Measurements from ENCODE around the gene DHRS13.
A peak's percentile ranks its signal among the peaks of the same experiment; 100 is the strongest.
"Not testable (repeated sequence)": the region's sequence is repeated elsewhere in the genome, so short reads cannot be mapped to it uniquely, and the experiment has no call there.

DHRS13 gene

DNA sequence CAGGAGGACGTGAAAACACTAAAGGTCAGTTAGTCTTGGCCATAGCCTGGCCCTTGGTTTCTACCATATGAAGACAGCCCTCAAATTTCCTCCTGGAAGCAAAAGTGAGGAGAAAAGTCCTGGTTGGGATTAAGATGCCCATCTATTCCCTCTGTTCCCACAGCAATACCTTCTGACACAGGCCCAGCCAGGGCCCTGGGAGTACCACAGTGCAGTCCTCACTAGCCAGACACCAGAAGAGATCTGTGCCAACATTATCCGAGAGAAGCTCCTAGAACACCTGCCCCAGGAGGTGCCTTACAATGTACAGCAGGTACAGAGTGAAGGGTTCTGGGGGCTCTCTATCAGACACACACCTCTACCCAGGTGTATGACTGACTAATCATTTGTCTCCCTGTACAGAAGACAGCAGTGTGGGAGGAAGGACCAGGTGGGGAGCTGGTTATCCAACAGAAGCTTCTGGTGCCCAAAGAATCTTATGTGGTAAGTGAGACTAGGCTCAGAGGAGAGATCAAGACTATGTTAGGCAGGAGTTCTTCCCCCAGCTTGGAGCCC lies 44.0 kb downstream of the DHRS13 start:
- no peak for DNase-seq (ENCODE audit: low read depth, low spot score)

DNA sequence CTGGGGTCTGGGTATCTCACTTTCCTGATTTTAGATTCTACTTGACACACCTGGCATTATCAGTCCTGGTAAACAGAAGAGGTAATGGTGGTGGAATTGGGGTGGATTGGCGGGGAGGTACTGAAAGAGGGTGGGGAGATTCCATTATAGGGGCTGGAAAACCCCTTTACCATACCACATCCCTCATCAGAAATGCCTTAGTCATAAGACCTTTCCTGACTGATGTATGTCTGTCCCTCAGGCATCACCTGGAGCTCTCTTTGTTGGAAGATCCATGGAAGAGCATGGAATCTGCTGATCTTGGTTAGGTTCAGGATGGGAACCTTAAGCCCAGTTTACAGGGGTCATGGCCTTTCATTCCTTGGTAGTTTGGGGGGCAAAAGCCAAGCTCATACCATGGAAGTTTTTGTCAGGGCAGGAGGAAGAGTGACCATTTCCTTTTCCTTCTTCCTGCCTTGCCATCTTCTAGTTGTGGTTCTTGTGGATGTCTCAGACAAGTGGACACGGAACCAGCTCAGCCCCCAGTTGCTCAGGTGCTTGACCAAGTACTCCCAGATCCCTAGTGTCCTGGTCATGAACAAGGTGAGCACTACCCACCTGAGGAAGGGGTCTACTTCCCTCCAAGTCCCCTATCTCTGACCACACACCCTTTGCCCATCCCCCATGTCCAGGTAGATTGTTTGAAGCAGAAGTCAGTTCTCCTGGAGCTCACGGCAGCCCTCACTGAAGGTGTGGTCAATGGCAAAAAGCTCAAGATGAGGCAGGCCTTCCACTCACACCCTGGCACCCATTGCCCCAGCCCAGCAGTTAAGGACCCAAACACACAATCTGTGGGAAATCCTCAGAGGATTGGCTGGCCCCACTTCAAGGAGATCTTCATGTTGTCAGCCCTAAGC lies 44.7 kb downstream of the DHRS13 start:
- no peak for DNase-seq (ENCODE audit: low read depth, low spot score)

DNA sequence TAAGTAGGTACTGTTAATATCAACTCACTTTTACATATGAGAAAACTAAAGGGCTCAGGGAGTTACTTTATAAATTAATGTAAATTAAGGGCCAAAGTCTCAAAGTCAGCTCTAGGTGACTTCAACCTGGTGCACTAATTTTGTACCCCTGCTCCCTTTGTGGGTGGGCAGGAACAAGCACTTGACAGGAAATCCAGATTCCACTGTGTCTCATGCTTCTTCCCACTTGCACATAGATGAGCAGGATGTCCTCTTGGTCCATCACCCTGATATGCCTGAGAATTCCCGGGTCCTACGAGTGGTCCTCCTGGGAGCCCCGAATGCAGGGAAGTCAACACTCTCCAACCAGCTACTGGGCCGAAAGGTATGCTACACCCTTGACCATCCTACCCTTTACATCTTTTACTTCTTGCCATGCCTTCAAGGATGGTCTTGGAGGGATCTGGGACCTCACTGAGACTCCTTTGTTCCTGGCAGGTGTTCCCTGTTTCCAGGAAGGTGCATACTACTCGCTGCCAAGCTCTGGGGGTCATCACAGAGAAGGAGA lies 46.8 kb downstream of the DHRS13 start:
- DNase-seq (ENCODE audit: low read depth, low spot score) = no peak

DNA sequence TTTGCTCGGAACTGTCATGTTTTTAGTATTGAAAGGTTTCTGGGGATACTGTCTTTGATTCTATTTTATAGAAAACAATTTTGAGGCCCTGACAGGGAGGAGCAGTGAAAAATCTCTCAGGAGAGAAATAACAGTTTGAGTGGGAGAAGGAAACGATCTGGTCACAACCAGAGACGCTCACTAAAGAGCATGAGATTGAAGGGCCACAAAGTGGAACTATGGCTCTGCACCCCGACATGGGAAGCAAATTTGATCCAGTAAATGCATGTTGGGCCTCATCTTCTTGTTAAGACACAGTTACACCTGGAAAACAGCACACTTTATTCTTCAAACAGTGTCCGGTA lies 47.6 kb downstream of the DHRS13 start:
- DNase-seq (ENCODE audit: low read depth, low spot score) = no peak

DNA sequence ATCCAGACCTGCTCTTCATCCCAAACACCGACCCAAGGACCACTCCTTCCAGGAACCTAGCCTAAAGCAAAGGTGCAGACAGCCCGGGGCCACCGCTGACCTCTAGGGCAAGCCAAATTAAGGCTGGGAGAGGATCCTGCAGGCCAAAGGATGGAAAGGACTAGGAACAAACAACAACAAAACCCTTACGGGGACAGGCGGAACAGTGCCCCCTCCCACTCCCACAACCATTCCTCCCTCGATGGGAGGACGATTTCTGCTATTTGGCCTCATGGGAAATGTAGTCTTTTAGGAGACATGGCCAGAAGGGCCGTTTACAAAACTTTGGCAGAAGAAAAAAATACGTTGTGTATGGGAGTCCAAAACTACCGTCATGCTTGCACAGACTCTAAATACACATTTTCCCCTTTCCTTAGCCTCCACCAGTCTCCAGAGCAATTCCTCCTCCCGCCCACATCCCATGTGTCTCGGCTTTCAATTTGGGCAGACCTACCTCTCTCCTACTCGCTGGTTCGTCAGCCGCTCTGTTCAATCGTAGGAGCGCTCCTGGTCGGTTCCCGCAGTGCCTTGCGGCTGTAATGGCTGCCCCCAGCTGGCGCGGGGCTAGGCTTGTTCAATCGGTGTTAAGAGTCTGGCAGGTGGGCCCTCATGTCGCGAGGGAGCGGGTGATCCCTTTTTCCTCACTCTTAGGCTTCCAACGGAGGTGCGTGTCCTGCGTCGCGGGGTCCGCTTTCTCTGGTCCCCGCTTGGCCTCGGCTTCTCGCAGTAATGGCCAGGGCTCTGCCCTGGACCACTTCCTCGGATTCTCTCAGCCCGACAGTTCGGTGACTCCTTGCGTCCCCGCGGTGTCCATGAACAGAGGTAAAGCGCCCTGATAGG lies 48.2 kb downstream of the DHRS13 start, which contains the start of gene ERAL1:
ERAL1 (plus strand) TSS at position 560 of the 879 bp plus-strand sequence; CDS start at position 579, 19 bp downstream.
- peak; percentile 89 for DNase-seq (ENCODE audit: low read depth, low spot score)

DNA sequence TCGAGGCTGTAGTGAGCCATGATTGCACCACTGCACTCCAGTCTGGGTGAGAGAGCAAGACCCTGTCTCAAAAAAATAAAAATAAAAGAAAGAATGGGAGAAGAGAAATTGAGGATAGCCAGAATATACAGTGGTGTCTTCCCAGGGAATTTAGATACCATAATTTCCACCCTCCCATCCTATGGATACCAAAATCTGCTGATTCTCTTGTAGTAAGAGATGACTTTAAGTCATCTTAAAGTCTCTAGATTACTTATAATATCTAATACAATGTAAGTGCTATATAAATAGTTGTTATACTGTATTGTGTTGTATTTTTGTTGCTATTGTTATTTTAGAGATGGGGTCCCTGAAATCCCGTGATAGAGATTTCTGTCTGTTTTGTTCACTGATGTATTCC lies 49.6 kb downstream of the DHRS13 start:
- no peak for DNase-seq (ENCODE audit: low read depth, low spot score)

DNA sequence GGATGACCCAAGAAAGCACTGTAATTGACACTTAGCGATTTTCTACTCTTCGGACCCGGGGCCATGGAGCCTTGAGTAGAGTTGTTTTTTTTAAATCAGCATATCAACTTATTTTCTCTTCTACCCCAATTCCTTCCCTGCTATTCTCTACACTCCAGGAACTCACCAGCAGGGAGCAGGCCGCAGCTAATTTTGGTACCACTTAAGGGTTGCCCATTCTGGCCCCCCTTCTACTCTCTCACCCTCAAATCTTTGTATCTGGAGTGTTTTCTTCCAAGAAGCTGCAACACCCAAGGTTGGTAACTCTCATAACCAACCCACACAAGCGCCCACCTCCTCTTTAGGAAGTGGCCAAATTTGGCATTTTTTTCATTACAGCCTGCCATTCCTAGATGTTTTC lies 53.6 kb downstream of the DHRS13 start:
- DNase-seq (ENCODE audit: low read depth, low spot score) = no peak

DNA sequence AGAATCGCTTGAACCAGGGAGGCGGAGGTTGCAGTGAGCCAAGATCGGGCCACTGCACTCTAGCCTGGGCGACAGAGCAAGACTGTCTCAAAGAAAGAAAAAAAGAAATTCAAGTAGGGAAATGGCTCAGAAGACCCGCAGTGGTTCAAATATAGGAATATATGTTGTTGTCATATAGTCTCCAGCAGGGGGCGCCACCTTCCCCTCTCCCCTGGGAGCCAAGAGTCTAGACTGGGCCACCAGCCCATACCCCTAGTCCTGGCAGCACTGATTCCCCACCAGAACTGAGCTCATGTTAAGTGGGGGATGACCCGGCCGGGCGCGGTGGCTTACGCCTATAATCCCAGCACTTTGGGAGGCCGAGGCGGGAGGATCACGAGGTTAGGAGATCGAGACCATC lies 54.2 kb downstream of the DHRS13 start:
- DNase-seq (ENCODE audit: low read depth, low spot score) = not testable (repeated sequence)
